HG03521 (cell line): ENCODE data around the gene OGDH.
A peak's percentile ranks its signal among the peaks of the same experiment; 100 is the strongest.
"Not testable (repeated sequence)": the region's sequence is repeated elsewhere in the genome, so short reads cannot be mapped to it uniquely, and the experiment has no call there.

Experiments used
- ATAC-seq: cut with Tn5 transposase; IDR thresholded peaks from one replicate; pipeline ENCODE4 v1.9.1; 2021; ENCODE audit warnings: mild to moderate bottlenecking, moderate library complexity; ENCODE audit not compliant: unreplicated experiment

OGDH gene

DNA sequence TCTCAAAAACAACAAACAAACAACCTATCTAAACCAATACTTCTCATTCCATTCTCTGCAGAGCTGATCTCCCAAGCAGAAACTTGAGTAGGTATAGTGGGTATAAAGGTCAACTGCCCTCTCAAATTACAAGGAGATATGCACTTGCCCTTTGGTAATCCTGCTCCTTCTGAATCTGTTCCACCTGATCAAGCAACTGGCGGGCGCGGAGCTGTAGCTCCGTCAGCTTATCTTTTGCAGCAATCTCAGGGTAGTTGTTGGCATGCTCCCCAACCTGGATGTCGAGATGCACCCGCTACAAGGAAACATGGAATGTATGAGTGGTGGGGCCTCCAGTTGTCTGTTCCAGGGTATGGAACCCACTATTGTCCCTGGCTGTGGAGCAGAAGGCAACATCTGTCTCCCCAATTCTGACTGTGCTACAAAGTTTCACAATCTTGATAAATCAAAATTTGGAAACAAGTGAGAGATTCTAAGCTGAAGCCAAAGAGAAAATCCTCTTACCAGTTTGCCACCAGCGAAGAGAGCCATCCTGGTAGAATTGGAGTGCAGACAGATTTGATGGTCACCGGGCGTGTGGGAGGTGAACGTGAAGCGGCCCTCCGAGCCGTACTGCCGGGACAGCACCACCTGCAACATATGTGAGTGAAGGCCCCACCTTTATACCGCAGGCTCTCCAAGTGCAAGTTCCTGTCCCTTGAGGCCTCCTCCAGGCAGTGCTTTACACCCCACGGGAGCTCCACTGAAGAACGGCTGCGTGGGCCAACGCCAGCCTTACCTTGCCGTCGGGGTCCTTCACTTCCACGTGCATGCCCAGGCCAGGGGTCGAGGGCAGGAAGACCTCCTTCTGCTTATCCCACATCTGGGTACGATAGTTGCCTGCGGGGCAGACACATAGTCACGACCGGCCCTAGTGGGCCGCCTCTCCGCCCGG, 25.2 kb upstream of the OGDH start:
- peak; percentile 14 for ATAC-seq

DNA sequence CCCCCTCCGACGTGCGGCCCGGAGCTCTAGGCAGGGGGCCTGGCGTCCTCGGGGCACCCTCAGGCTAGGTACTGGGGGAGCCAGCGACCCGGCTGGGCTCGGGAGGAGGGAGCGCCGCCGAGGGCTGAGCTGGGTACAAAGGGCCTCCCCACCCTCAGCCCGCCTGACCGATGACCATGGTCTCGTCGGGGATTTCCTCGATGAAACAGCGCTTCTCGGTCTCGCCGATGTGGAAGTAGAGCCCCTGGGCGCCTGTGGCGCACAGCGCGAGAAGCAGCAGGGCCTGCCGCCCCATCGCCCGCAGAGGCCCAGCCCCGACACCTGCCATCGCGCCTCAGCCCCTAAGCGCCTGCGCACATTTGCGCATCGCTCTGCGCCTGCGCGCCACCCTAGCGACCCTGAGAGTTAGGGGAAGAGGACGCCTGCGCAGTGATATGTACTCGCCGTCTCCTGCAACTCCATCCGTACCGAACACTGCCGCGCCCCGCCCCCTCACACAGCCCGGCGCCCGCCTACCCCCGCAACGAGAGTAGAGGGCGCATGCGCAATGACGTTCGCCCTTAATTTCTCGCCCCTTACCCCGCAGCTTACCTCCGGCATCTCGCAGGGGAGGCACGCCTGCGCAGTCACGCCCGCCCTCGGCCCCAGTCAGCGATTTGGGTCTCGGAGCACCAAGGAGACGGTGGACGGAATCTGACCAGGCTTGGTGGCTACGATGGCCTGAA, 24.4 kb upstream of the OGDH start, which contains the start of gene TMED4:
Gene TMED4, minus strand, starts transcription at position 353 of the 725 bp plus-strand sequence. Its CDS starts 25 bp downstream, at position 328.
- peak; percentile 89 for ATAC-seq

DNA sequence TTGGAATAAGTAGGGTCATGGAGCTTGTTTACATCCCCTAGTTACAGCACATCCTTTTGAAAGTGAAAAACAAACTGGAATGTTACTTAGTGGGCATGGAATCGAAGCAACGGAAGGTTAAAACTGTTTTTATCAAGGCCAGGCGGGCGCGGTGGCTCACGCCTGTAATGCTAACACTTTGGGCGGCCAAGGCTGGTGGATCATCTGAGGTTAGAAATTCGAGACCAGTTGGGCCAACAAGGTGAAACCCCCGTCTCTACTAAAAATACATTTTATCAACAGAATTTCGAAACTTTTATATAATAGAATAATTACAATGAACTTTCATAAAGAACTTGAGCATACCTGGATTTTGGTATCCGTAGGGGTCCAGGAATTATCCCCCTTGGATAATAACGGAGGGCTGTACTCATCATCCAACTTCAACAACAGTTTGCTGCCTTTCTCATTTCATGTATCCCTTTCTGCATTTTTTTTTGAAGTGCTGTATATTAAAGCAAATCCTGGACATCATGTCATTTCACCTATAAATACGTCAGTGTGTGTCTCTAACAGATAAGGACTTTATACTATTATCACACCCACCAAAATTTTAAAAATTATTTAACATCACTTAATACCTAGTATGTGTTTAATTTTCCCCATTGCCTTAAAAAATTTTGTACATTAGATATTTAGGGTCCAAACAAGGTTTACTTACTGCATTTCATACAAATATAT, 23.1 kb upstream of the OGDH start:
- ATAC-seq, result no peak

DNA sequence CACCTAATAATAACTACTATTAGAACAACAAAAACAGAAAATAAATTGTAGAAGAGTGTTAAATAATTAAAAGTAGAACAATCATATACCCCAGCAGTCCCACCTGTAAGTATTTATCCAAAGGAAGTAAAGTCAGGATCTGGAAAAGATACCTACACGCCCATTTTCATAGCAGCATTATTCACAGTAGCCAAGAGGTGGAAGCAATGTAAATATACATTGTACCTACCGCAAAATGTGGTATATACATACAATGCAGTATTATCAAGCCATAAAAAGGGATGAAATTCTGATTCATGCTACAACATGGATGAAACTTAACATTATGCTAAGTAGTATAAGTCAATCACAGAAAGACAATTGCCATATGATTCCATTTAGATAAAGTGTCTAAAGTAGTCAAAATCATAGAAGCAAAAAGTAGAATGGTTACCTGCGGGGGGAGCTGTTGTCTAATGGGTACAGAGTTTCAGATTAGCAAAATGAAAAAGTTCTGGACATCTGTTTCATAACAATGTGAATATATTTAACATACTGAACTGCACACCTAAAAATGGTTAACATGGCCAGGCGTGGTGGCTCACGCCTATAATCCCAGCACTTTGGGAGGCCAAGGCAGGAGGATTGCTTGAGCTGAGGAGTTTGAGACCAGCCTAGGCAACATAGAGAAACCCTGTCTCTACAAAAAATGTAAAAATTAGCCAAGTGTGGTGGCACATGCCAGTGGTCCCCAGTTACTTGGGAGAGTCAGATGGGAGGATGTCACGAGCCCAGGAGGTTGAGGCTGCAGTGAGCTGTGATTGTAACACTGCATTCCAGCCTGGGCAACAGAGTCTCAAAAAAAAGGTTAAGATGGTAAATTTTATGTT, 18.4 kb upstream of the OGDH start:
- ATAC-seq, result no peak

DNA sequence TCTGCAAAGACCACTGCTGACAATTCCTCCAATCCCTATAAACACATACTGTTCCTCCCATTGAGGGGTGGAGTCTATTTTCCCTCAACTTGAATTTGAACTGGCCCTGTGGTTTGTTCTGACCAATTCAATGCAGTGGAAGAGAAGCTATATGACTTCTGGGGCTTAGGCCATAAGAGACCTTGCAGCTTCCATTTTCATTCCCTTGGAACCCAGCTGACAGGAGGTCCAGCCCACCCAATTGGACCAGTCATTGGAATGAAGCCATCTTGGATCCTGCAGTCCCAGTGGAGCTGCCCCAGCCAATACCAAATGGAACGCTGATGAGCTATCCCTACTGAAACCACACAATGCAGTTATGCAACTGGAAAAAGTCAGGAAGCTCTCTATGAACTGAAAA, 15.5 kb upstream of the OGDH start:
- no peak for ATAC-seq

DNA sequence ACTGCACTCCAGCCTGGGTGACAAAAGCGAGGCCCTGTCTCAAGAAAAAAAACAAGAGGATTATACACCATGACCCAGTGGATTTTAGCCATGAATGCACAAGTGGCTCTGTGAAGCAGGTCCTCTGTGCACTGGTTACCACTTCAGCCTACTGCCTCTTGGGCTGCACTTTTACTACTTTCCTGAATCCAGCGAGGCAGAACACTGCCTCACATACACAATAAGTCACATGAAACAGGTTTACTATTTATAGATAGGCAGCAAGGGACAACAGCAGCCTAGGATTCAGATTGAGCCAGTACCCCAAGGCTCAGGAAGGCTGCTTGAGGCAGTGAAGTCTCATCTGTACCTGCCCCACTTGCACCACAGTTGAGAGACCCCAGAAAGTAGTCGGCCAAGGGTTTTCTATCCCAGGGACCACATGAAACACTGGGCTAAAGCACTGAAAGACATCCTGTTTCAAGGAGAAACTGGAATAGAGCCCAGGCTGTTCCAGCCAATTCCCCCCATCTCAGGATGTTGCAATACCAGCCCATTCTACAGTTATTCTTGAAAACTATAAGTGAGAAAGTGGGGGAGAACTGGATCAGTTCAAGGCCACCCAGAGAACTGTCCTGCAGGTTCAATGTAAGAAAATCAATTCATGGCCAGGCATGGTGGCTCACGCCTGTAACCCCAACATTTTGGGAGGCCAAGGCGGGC, 10.3 kb upstream of the OGDH start:
- no peak for ATAC-seq

DNA sequence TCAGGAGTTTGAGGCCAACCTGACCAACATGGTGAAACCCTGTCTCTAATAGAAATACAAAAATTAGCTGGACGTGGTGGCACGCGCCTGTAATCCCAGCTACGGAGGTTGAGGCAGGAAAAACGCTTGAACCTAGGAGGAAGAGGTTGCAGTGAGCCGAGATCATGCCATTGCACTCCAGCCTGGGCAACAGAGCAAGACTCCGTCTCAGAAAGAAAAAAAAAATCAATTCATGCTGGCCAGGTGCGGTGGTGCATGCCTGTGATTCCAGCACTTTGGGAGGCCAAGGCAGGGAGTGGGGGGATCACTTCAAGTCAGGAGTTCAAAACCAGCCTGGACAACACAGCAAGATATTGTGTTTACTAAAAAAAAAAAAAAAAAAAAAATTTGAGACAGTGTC, 9.2 kb upstream of the OGDH start:
- not testable (repeated sequence) for ATAC-seq

DNA sequence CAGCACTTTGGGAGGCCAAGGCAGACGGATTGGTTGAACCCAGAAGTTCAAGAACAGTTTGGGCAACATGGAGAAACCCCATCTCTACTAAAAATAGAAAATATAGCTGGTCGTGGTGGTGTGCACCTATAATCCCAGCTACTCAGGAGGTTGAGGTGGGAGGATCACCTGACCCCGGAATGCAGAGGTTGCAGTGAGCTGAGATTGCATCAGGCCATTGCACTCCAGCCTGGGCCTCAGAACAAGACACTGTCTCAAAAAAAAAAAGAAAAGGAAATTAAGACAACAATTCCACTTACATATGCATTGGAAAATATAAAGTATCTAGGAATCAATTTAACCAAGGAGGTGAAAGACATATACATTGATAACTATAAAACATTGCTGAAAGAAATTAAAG, 7.2 kb upstream of the OGDH start:
- no peak for ATAC-seq

DNA sequence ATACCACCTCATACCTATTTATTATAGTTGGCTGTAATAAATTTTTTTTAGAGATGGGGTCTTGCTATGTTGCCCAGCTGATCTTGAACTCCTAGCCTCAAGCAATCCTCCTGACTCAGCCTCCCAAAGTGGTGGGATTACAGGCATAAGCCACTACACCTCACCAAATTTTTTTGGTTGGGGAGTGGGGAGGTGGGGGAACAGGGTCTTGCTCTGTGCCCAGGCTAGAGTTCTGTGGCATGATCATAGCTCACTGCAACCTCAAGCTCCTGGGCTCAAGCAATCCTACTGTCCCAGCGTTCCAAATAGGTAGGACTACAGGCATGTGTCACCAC, 3.9 kb upstream of the OGDH start:
- ATAC-seq, result no peak

DNA sequence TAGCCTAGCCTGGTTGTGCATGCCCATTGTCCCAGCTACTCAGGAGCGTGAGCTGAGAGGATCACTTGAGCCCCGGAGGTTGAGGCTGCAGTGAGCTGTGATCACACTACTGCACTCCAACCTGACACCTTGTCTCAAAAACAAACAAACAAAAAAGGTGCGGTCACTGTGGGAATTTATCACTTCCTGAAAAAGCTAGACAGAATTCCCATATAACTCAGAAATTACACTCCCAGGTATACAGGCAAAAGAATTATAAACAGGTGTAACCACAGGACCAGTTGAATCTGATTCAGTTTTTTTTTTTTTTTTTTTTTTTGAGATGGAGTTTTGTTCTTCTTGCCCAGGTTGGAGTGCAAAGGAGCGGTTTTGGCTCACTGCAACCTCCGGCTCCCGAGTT, 3.2 kb upstream of the OGDH start:
- no peak for ATAC-seq

DNA sequence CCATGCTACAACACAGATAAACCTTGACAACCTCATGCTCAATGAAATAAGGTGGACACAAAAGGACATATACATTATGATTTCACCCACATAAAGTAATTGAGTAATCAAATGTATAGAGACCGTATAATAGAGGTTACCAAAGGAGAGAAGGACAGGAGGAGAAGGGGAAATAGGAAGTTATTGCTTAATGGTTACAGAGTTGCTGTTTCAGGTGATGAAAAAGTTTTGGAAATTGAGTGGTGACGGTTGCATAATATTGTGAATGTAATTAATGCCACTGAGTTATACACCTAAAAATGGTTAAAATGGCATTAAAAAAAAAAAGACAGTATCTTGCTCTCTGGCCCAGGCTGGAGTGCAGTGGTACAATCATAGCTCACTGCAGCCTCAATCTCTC, 1.5 kb upstream of the OGDH start:
- no peak for ATAC-seq

DNA sequence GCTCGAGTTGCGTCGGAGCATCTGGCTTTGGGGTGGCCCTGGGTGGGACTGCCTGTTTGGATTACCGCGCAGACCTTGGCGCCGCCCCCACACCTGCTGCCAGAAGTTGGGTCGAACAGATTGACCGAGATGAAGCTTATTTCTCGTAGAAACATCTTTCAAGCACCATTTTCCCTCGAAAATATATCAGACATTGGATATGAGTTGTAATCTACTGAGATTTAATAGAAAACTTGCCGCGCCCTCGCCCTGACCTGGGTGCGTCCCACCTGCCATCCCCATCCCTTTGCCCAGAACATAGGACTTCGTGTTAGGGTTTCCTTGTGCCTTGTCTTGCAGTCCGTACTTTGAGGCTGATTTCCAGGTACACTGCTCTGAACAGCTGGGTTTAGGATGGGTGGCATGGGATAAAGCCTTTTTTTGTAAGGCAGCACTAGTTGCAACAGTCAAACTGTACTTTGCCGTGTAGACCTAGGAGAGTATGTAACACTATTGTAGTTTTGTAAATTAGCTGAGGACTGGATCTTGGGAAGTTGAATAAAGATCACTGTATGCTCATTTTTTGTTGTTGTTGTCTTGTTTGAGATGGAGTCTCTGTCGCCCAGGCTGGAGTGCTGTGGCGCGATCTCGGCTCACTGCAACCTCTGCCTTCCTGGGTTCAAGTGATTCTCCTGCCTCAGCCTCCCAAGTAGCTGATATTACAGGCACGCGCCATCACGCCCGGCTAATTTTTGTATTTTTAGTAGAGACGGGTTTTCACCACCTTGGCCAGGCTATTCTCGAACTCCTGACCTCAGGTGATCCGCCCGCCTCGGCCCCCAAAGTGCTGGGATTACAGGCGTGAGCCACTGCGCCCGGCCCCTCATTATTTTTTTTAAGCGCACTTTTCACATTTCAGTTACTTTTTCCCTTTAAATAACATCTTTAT, 978 bp downstream of the OGDH start:
- ATAC-seq, result no peak

DNA sequence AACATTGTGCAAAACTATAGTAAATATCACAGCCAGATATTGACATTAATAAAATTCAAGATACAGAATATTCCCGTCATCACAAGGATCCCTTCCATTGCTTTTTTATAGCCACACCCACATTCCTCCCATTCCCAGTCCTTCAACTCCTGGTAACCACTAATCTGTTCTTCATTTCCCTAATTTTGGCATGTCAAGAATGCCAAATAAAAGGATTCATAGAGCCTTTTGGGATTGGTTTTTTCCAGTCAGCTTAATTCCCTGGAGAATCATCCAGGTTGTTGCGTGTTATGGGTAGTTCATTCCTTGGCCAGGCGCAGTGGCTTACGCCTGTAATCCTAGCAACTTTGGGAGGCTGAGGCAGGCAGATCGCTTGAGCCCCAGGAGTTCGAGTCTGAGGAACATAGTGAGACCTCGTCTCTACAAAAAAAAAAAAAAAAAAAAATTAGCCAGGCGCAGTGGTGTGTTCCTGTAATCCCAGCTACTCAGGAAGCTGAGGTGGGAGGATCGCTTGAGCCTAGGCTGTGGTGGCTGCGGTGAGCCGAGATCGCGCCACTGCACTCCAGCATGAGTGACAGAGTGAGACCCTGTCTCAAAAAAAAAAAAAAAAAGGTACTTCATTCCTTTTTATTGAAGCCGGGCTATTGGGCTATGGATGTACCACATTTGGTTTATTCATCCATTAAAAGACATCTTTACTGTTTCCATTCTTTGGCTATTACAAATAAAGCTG, 2.7 kb downstream of the OGDH start:
- ATAC-seq, result no peak

DNA sequence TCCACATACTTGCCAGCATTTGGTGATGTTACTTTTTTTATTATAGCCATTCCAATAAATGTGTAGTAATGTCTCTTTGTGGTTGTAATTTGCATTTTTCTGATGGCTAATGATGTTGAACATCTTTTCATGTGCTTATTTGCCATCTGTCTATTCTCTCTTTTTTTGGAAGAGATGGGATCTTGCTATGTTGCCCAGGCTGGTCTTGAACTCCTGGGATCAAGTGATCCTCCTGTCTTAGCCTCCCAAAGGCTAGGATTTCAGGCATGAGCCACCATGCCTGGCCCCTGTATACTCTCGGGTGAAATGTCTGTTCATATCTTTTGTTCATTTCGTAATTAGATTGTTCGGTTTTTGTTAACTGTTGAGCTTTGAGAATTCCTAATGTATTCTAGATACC, 3.4 kb downstream of the OGDH start:
- no peak for ATAC-seq

DNA sequence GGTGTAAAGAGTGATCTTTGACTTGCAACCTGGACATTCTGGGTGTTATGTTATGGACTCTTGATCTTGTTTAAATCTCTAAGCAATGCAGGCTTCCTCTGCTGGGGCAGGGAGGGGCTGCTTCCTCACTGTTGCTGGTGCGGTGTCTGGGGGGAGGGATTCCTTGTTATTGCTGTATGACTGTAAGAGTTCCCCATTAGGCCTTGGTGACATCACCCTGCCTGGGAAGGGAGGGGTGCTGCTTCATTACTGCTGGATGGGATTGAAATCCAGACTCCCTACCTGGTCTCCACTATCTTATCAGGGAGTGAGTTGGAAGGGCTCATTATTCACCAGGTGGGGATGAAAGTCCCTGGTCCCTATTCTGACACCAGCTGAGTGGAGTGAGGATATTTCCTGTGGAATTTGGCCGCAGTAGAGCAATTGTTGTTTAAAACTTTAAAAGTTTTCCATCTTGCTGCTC, 8.8 kb downstream of the OGDH start:
- no peak for ATAC-seq

DNA sequence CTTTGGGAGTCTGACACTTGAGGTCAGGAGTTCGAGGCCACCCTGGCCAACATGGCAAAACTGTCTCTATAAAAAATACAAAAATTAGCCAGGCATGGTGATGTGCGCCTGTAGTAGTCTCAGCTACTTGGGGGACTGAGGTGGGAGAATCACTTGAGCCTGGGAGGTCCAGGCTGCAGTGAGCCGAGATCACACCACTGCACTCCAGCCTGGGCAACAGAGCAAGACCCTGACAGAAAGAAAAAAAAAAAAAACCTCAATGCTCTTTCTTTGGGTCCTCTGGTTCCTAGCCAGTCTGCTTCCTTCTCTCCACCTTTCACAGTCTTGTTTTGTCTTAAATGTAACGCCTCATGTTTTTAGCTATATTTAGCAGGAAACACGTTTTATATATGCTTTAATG, 9.4 kb downstream of the OGDH start:
- ATAC-seq, result no peak

DNA sequence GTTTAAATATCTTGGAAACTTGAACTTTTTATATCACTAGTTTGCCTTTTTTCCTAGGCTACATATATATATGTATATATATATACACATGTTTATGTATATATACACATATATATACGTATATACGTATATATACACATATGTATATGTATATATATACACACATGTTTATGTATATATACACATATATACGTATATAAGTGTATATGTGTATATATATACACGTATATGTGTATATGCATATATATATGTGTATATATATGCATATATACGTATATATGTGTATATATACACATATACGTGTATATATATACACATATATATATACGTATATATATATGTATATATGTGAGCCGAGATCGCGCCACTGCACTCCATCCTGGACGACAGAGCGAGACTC, 10.1 kb downstream of the OGDH start:
- ATAC-seq, result no peak

DNA sequence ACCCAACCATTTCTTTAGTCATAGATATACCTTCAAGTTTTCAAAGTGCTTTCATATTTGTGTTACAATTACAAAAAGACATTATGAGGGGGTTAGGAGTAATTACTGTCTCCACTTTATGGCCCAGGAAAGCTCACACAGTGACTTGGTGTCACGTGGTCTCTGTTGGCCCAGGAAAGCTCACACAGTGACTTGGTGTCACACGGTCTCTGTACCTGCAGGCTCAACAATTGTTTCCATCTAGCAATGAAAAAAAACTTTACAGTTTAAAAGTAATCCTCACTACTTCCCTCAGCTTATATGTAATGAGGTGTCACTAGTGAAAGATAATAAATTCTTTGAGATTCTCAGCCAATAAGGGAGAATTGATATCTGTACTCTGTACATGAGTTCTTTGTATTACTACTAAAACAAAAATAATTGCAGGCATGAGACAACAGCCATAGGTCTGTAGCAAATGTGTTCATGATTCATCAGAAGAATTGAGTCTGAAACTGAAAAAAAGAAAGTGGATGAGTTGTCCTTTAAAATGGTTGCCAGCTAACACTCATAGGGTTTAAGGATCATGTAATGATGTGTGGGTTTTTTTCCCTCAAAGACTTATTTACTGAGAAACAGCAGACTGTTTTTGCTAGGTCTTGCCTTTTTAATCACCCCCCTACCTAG, 10.9 kb downstream of the OGDH start:
- ATAC-seq, result no peak
